Urothelium cell line (cell line): ENCODE results near the gene F2RL1.
"Not testable (repeated sequence)": the region's sequence is repeated elsewhere in the genome, so short reads cannot be mapped to it uniquely, and the experiment has no call there.

Experiments used
- DNase-seq: peaks from one replicate; pipeline ENCODE4 v3.0.0; 2011; ENCODE audit warnings: low spot score, mixed read lengths
- FAIRE-seq: peaks from 2 replicates; lab custom pipeline; 2011; peaks lifted over from hg19 to GRCh38; lab: Jason Lieb, UNC

F2RL1 gene

DNA sequence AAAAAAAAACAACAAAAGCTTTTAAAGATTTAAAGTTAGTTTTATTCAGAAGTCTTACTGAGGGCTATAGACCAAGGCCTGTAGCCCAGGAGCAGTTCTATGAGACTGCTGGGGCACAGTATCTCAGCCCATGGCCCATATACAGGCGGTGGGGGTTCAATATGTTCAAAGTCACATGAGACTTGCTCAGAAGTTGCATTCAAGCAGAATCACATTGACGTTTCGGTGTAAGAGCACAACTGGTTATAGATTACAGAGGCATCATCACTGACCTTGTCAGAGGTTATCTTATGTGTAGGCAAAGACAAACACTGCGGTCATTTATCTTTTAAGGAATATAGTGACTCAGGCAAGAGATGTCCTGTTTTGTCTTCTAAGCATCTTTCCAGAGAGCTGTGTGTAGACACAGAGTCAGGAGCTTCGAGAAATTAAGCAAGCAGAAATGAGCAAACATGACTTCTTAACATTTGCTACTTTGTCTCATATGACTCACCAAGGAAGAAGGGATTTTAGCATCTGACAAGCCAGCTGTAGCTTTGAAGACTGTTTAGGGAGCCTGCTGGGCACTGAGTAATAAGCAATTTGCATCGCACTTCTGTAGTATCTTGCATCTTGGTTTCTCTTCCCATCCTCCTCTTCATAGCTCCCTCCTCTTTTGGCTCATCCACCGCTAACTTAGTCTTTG, 12.9 kb upstream of the F2RL1 start:
- DNase-seq (peak; percentile 60), FAIRE-seq (no peak)

DNA sequence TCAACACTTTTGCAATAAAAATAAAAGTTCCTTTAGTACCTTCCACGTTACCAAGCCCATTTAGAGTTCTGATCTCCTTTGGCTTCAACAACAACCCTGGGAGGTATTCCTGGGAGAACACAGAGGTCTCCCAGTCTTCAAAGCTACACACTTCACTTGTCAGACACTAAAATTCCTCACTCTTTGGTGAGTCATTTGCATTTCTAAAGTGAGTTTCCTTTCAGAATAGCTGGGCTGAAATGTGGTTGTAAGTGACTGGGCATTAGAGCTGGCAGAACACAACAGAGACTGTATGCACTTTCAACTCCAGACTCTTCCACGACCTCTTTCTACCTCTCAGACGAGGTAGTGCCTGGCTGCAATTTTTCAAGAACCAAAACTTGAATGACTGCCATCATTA, 11.5 kb upstream of the F2RL1 start:
- FAIRE-seq, result no peak
- peak; percentile 54 for DNase-seq

DNA sequence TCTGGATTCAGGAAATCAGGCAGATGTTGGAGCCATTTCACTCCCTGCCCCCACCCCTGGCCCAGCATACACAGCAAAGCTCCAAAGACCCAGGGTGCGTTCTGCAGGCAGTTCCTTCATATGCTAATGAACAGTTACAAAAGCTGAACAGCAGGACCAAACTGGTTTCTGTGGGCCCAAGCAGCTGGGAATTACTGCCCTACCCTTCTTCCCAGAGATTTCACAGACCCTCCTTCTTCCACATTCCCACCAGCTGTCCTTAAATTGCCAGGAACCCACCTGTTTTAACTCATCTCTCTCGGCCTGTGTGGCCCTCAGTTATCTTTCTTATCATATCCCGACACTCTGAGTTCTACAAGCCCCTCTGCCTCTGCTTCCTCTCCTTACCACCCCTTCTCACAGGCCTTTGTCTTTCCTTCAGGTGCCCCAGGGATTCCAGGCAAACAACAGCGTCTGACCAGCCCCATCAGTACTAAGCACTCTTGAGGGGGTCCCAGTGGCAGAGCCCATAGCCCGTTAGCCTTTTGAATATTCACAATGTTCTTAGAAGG, 10.6 kb upstream of the F2RL1 start:
- FAIRE-seq (no peak), DNase-seq (no peak)

DNA sequence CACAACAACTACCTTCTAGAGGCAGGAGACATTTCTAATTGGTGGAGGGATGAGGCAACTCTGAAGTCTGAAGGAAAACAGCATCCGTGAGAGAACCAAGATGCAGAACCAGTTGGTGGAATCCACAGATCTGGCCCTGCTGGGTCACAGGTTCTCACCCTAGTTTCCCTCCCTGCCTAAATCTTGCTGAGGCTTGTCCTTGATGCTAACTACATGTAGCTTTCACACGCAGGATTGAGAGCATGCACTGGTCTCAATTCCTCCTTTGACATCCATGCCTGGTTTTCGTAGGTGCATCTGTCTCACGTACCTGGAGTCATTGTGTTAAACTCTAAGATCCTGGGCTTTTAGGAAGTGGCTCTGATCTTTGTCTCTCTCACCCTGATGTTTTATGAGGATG, 9.7 kb upstream of the F2RL1 start:
- no peak for FAIRE-seq
- DNase-seq, result no peak

DNA sequence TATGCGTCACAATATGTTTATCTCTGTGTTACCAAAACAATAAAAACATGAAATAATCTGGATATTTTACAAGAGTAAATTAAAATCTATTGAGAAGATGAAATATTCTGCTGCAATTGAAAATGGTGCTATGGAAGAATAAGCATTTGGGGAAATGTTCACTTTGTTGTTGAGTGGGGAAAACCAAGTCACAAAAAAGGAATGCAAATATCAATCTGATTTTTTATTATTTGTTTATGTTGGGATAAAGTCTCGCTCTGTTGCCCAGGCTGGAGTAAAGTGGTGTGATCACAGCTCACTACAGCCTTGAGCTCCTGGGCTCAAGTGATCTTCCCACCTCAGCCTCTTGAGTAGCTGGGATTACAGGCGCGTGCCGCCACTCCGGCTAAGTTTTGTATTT, 8.6 kb upstream of the F2RL1 start:
- no peak for FAIRE-seq

DNA sequence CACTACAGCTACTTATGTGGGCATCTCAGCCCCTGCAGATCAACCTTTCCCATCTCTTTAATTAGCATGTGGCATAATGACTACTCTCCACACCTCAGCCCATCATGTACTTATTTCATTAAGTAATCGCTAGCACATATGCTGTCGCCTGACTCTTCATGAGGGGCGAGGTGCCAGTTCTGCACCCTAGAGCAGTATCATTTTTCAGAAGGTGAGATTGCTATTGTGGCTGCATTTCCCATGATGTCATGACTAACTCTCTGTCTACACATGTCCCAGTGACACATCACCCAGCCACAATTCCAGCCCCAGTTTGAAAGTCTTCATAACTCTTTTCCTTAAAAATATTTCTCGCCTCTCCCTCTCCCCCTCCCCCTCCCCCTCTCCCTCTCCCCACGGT, 7.6 kb upstream of the F2RL1 start:
- FAIRE-seq (peak; percentile 72), DNase-seq (peak; percentile 78)

More for the DNA sequence above, 8.6 kb upstream of the F2RL1 start:
- no peak for DNase-seq

DNA sequence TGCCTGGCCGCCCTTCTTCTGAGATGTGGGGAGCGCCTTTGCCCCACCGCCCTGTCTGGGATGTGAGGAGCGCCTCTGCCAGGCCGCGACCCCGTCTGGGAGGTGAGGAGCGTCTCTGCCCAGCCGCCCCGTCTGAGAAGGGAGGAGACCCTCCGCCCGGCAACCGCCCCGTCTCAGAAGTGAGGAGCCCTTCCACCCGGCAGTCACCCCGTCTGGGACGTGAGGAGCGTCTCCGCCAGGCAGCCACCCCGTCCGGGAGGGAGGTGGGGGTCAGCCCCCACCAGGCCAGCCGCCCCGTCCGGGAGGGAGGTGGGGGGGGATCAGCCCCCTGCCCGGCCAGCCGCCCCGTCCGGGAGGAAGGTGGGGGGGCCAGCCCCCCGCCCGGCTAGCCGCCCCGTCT, 6.6 kb upstream of the F2RL1 start:
- FAIRE-seq, DNase-seq: not testable (repeated sequence)

DNA sequence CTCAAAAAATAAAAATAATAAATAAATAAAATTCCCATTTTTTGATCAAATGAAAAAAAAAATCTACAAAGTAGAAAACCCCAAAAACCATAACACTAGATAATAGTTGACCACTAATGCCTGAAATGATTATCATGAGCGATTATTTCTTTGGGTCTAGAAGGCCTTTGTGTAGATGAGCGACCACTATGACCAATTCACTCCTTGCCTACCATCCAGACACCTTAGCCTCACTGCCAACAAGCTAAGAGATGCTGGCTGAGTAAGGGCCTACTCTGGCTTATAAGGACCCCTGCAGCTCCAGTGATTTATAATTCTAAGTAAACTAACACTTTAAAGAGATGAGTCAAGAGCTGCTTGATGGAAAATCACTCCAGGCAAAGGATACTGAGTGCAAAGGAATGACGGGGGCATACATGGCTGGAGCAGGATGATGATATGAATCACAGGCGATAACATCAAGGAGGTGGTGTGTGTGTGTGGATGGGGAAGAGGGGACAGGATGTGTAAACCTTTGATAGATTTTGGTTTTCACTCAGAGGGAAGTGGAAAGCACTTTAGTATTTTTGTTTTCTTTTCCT, 4.8 kb upstream of the F2RL1 start:
- DNase-seq, result peak; percentile 55
- FAIRE-seq, result no peak

DNA sequence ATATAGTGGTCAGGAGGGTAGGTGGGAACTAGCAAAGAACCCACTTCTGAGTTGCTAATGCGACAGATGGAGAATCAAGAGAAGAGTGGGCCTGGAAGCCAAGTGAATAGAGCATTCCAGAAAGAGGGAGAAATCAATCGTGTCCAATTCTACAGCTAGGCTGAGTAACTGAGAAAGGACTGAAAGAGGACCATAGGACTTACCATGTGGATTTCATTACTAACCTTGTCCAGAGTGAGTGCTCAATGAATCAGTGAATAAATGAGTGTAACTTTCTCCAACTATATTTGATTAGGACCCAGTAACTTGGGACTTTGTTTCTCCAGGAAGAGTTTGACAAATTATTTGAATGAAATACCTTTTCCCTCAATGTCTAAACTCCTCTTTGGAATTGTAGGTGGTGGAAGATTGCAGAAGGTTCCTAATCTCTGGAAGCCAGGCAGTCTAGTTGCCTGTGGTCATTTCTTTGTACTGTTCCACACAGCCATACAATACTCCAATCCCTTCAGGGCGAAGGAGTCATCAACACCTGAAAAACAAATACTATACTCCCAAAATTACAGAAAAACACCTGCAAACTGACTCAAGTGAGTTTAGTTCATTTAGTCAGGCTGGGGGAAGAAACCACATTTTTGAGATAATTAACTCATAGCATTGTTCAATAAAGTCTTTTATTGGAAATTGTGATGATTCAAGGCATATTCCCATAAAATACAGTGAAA, 2.6 kb upstream of the F2RL1 start:
- no peak for DNase-seq
- no peak for FAIRE-seq

DNA sequence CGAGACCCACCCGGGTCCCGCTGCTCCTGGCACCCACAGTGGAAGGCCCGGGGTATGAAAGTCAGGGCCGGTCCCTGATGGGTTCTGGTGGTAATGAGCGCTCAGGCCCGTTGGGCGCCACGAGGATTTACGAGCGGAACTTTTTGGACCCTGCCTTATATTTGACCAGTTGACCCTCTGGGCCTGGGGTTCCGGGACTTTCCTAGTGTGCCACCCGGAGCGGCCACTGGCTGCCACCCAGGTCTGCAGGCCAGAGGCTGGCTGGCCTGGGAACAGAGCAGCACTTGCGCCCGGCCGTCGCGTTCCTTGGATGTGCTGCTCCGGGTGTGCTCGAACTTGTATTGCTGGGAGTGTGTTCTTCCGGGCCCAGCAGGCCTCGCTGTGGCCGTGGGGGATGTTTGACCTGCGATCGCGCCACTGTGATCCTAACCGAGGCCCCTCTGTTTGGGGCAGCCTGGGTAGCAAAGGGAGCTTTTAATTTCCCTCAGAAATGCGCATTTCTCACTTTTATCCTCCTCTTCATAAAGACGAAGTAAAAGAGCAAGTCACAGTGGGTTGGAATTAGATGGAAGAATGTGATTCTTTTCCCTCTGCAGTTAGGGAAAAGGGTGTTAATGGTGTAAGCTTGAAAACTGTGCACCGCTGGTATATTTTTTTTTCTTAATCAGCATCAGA, 1.2 kb downstream of the F2RL1 start:
- FAIRE-seq, result no peak
- no peak for DNase-seq

DNA sequence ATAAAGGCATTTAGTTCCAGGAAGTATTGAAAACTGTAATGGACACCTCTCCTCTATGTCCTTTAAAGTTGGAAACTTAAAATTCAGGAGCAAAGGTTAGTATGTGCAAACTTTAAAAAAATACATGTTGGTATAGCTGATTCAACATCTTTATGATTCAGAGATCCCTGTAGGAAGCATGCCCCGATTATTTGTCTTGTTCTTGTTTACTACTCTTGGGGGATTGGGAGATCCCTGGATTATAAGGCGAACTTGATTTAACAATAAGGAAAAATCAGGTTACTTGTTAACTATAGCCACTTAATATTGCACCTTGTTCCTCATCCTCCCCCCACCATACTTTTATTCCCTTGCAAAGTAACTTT, 1.7 kb downstream of the F2RL1 start:
- DNase-seq (no peak), FAIRE-seq (no peak)

DNA sequence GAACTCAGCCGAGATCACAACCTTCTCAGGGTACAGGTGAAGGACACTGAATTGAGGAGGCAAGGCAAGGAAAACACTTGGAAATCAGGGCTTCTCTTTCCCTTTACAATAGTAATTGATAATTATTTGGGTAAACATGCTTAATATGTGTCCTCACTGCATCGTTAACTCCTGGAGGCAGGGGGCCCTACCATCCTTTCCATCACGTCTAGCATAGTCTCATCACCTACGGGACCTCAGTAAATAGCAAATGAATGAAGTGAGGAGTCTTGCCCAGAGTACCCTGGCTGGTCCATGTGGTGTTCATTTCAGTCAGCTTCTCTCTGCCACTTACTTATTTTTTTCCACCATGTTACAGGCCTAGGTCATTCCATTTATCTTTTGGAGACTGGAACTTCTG, 2.3 kb downstream of the F2RL1 start:
- no peak for DNase-seq
- no peak for FAIRE-seq

DNA sequence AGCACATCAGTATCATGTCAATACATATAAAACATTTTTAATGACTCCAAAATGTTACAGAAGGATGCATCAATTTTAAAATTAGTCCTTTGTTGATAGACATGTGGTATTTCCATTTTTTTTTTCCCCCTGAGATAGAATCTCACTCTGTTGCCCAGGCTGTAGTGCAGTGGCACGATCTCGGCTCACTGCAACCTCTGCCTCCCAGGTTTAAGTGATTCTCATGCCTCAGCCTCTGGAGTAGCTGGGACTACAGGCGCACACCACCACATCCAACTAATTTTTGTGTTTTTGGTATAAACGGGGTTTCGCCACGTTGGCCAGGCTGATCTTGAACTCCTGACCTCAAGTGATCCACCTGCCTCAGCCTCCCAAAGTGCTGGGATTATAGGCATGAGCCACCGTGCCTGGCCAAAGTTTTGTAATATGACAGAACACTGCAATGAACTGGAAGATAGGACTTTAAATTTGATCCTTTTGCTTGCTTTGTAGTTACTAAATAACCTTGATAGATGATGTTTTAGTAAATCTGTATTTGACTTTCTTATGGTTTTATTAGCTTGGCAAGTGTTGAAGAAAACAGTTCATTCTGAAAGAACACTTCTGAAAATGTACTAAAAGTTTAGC, 3.4 kb downstream of the F2RL1 start:
- not testable (repeated sequence) for FAIRE-seq, DNase-seq

DNA sequence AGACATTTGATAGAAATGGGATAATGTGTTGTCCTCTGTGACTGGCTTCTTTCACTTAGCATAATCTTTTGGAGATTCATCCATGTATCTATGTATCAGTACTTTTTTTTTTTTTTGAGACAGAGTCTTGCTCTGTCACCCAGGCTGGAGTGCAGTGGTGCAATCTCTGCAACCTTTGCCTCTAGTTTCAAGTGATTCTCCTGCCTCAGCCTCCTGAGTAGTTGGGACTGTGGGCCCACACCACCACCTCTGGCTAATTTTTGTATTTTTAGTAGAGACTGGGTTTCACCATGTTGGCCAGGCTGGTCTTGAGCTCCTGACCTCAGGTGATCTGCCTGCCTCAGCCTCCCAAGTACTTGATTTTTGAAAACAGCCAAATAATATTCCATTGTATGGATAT, 7.6 kb downstream of the F2RL1 start:
- not testable (repeated sequence) for DNase-seq, FAIRE-seq

DNA sequence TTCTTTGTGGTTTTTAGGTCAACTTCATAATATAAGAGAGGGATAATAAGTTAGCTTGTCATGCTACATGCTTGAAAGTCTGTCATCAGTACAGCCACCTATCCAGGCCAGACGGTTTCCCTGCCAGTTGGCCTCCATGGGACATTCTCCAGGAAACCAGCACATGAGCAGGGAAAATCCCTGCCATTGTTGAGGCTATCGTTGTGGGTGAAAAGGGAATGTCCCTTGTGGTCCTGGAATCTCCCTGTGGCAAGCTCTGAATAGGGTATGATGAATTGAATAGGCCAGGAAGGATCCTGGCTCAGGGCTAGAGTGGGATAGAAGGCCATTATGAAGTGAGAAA, 12.3 kb downstream of the F2RL1 start:
- DNase-seq (peak; percentile 43), FAIRE-seq (no peak)

DNA sequence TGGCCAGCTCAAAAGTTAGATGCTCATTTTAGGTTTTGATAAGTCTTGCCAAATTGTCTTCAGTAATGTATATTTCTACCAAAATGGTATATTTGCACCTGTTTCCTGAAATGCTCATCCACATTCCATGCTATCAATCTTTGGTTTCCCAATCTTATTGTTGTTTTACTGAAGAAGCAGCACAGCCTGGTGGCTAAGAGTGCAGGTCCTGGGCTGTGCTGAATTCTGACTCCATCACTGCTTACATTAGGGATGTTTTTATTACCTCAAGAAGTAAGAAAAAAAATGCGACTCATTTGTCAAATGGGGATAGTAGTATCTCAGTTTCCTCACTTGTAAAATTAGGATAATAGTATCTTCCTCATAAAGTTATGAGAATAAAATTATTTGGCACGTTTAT, 17.4 kb downstream of the F2RL1 start:
- DNase-seq (no peak), FAIRE-seq (no peak)

DNA sequence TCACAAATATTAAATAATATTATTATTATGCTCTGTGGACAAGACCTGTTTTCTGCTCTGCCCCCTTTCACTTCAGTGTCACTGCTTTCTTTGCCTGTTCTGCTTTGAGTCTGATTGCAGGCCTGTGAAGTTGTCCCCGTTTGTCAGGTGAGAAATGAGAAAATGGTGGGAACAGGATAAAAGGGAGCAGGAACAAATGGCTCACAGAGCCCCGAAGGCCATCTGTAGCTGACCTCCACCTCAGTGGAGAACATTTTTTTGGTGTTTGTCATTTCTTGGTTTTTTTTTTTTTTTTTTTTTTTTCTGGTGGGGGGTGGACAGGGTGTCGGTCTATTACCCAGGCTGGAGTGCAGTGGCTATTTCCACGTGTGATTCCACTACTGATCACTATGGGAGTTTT, 17.8 kb downstream of the F2RL1 start:
- DNase-seq (no peak), FAIRE-seq (no peak)

DNA sequence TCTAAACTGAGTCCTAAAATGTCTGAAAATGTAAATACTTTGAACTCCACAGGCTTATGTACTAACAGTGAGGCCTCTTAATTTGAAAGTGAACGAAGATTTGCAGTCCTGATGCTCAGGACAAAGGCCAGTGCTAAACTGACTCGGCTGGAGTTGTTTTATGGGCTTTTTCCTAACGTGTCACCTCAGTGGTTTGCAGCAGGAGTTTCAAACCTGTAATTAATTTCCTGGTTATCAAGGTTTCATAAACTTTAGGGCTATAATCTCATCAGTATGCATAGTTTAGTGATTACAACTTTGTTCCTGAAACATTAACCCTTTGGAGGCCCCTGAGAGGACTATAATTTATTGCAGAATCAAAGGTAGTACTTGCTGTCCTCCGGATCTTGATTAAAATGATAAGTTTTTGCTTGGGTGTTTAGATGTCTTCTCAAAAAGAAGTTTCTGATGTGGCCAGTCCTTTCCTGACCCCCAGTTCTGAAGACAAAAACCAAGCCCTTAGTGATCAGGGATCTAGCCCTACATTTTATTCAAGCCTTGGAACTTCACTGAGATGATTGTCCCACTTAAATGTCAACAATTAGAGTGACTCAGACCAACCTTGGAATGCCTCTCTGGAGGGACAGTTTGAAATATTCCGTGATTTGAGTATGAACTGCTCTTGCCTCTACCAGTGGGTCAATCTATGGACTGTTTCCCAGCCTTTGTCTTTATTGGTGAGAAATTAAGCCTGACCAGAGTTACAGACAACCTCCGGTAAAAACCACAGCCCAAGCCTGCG, 19.8 kb downstream of the F2RL1 start:
- peak; percentile 36 for DNase-seq
- no peak for FAIRE-seq

DNA sequence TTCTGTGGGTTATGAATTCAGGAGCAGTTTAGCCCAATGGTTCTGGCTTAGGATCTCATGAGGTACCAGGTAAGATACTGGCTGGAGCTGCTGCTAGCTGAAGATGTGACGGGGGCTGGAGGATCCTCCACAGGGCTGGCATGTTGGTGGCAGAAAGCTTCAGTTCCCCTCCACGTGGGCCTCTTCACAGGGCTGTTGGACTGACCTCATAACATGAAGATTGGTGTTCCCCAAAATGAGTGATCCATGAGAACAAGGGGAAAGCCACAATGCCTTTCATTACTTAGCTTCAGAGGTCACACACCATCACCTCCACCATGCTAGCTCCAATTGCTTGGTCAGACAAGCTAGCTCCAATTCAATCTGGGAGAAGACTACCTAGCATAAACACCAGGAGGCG, 22.5 kb downstream of the F2RL1 start:
- FAIRE-seq, result no peak
- no peak for DNase-seq

DNA sequence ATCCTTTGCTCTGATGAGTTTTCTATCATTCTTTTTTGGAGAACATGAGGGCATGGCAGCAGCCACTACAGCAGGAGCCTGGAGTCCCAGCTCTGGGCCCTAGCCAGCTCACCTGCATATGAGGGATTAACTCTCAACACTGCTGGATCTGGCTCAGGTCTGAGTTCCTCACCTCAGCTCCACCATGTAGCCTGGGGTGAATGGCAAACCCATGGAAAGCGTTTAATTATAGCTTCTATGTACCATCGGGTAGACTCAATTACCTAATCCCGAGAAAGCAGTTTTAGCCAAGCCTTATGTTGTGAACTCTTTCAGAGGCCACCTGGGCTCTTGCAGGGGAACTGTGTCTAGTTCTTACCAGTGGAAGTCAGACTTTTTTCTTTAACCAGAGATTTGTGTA, 27.1 kb downstream of the F2RL1 start:
- FAIRE-seq, result no peak
- DNase-seq, result no peak
